ENCODE measurements around the gene UMODL1.

The UMODL1 gene

GRCh38 chr21:42080788-42081083 is 9.6 kb downstream of the UMODL1 start:
- no peak for TF ChIP-seq CTCF (IDR thresholded peaks at IDR 0.05)

- TF ChIP-seq CTCF (IDR thresholded peaks at IDR 0.05), result no peak
Measured at GRCh38 chr21:42081138-42081537, 10.0 kb downstream of the UMODL1 start.

- TF ChIP-seq CTCF (IDR thresholded peaks at IDR 0.05), result no peak
Measured at GRCh38 chr21:42081931-42082381, 10.8 kb downstream of the UMODL1 start.

GRCh38 chr21:42082501-42083360 is 11.6 kb downstream of the UMODL1 start:
- TF ChIP-seq CTCF (IDR thresholded peaks at IDR 0.05), result no peak

- TF ChIP-seq CTCF (IDR thresholded peaks at IDR 0.05), result no peak
Measured at GRCh38 chr21:42083361-42083690, 12.2 kb downstream of the UMODL1 start.

- no peak for TF ChIP-seq CTCF (IDR thresholded peaks at IDR 0.05)
Measured at GRCh38 chr21:42084079-42084478, 13.0 kb downstream of the UMODL1 start.

- TF ChIP-seq CTCF (IDR thresholded peaks at IDR 0.05), result no peak
Measured at GRCh38 chr21:42085246-42086077, 14.3 kb downstream of the UMODL1 start.

All from LNCAP (cell line).